Gastrocnemius medialis (tissue), 4 donors: ENCODE data around the gene CDADC1. TPM values are rescaled to one million over a fixed set of nuclear protein-coding genes. Genes with fewer than 3 reads are reported as not detected.

Experiments
- ATAC-seq, 2 donors: fragments of 150-250 bp; one replicate each; pipeline ENCODE4 v1.9.1; 2016
- DNase-seq, 2 donors: peaks; one replicate each; pipeline ENCODE4 v3.0.0-alpha.2; 2019
- H3K27ac ChIP-seq, 4 donors: fragments of 200-600 bp; sonication (generic); 1 replicate in 1 of 4; 2 replicates in 3 of 4; pipeline ENCODE4 v1.5.1; 2016 to 2018; ENCODE audit warnings: mild to moderate bottlenecking in 2 of 4, moderate library complexity in 1 of 4
- H3K27me3 ChIP-seq, 3 donors: fragments of 200-600 bp; sonication (generic) in 2 of 3; 1 replicate in 1 of 3; 2 replicates in 2 of 3; pipeline versions ENCODE4 v1.5.1 to v1.6.0; 2016 to 2019; ENCODE audit warnings: mild to moderate bottlenecking in 1 of 3, moderate library complexity in 1 of 3
- H3K36me3 ChIP-seq, 2 donors: fragments of 200-600 bp; sonication (generic) in 1 of 2; one replicate each; pipeline ENCODE4 v1.5.1; 2017 to 2018
- H3K4me1 ChIP-seq, 2 donors: fragments of 200-600 bp; sonication (generic) in 1 of 2; one replicate each; pipeline ENCODE4 v1.5.1; 2016 to 2017; ENCODE audit warnings: mild to moderate bottlenecking in 2 of 2
- H3K4me3 ChIP-seq, 4 donors: fragments of 200-600 bp; sonication (generic) in 3 of 4; 1 replicate in 1 of 4; 2 replicates in 3 of 4; pipeline ENCODE4 v1.5.1; 2016 to 2019; ENCODE audit warnings: mild to moderate bottlenecking in 2 of 4
- H3K9me3 ChIP-seq, 3 donors: fragments of 200-600 bp; sonication (generic) in 2 of 3; 1 replicate in 1 of 3; 2 replicates in 2 of 3; pipeline ENCODE4 v1.5.1; 2016 to 2019
- POLR2A ChIP-seq, 2 donors: fragments of 450-650 bp; IDR thresholded peaks; one replicate each; pipeline ENCODE4 v1.6.1; 2017; ENCODE audit warnings: antibody characterized with exemption in 2 of 2, mild to moderate bottlenecking in 2 of 2, moderate library complexity in 2 of 2
- in situ Hi-C, 4 donors: fragments of 200-750 bp; cut with MboI; loops; one replicate each; pipeline versions ENCODE4 v1.15.0 to v1.8.0; 2017; ENCODE audit warnings: low sequenced_read_pairs in 4 of 4
- intact Hi-C: fragments of 100-400 bp; cut with DNase I; formaldehyde crosslinking; loops from one replicate; pipeline ENCODE4 v1.15.1; 2023; ENCODE audit warnings: low total_unique reads
- total RNA-seq, 4 donors: library from RNA; depleted of rRNA; stranded (reverse); fragments of >200 nt; gene quantifications; one replicate each; pipeline versions ENCODE4 v1.1.0 to v1.2.3, GENCODE V29; 2016
- TF ChIP-seq, protein P1 (sequence below), 5 experiments: fragments of 450-650 bp in 3 of 5; fragments of 200-600 bp in 2 of 5; sonication (generic) in 2 of 5; IDR thresholded peaks in 4 of 5; conservative IDR thresholded peaks in 1 of 5; 1 replicate in 4 of 5; 2 replicates in 1 of 5; pipeline ENCODE4 v1.5.1; 2016 to 2019; ENCODE audit warnings: antibody characterized with exemption in 5 of 5, mild to moderate bottlenecking in 3 of 5, moderate library complexity in 3 of 5

CDADC1 gene
- total RNA-seq, 4 donors from 2014 or later: 1.00 to 8.6 (median 3.9) TPM

GRCh38 chr13:49341941-49342340, 94.2 kb downstream of the CDADC1 start:
- intact Hi-C loops (no loop called here), in situ Hi-C loops (no loop called here)
- Histone ChIP-seq H3K27ac (no peak overlapping the region), H3K9me3 (no peaks in the 10 kb centered on the region), H3K4me1 (no peaks in the 10 kb centered on the region), H3K36me3 (no peaks in the 10 kb centered on the region), H3K4me3 (no peak overlapping the region), H3K27me3 (no peaks in the 10 kb centered on the region)
- ATAC-seq: no peak
- no peak for DNase-seq
- no peak for TF ChIP-seq POLR2A (IDR thresholded peaks at IDR 0.05)
- TF ChIP-seq, protein P1, sequence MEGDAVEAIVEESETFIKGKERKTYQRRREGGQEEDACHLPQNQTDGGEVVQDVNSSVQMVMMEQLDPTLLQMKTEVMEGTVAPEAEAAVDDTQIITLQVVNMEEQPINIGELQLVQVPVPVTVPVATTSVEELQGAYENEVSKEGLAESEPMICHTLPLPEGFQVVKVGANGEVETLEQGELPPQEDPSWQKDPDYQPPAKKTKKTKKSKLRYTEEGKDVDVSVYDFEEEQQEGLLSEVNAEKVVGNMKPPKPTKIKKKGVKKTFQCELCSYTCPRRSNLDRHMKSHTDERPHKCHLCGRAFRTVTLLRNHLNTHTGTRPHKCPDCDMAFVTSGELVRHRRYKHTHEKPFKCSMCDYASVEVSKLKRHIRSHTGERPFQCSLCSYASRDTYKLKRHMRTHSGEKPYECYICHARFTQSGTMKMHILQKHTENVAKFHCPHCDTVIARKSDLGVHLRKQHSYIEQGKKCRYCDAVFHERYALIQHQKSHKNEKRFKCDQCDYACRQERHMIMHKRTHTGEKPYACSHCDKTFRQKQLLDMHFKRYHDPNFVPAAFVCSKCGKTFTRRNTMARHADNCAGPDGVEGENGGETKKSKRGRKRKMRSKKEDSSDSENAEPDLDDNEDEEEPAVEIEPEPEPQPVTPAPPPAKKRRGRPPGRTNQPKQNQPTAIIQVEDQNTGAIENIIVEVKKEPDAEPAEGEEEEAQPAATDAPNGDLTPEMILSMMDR (IDR thresholded peaks at IDR 0.05 in 4 of 5, conservative IDR thresholded peaks at IDR 0.05 in 1 of 5): no peak

- in situ Hi-C loops: no loop called here
- no peak overlapping the region for H3K4me3 ChIP-seq
- H3K27me3 ChIP-seq: no peaks in the 10 kb centered on the region
Measured at GRCh38 chr13:49342454-49342853, 94.7 kb downstream of the CDADC1 start.

More at GRCh38 chr13:49342454-49342853, 94.7 kb downstream of the CDADC1 start:
- H3K4me1 ChIP-seq: no peaks in the 10 kb centered on the region
- no peaks in the 10 kb centered on the region for H3K36me3 ChIP-seq
- no peak for TF ChIP-seq POLR2A (IDR thresholded peaks at IDR 0.05)
- TF ChIP-seq, protein P1 (IDR thresholded peaks at IDR 0.05 in 4 of 5, conservative IDR thresholded peaks at IDR 0.05 in 1 of 5): no peak
- intact Hi-C loops: no loop called here
- no peaks in the 10 kb centered on the region for H3K9me3 ChIP-seq
- DNase-seq: no peak
- ATAC-seq: no peak
- H3K27ac ChIP-seq: no peak overlapping the region

Other genes starting within 250 kb of the CDADC1 start
- not detected for gene MLNR, start 27.6 kb upstream of the CDADC1 start, total RNA-seq
- 10 to 100 TPM in 1 of 4 donors, 1 to 10 TPM in 3; 4.7 to 14.4 (median 8.7) TPM for gene CAB39L, start 196.1 kb downstream of the CDADC1 start, total RNA-seq
- gene SETDB2, start 196.3 kb downstream of the CDADC1 start, total RNA-seq: 1 to 10 TPM; 1.7 to 6.2 (median 4.6) TPM
- gene PHF11, start 248.0 kb downstream of the CDADC1 start, total RNA-seq: 10 to 100 TPM in 3 of 4 donors, 1 to 10 TPM in 1; 6.5 to 17.7 (median 13.8) TPM